GM18519 (cell line): ENCODE measurements around the gene IQGAP2.

Experiments used
- ATAC-seq: cut with Tn5 transposase; IDR thresholded peaks from one replicate; pipeline ENCODE4 v1.9.1; 2021; ENCODE audit warnings: mild to moderate bottlenecking, moderate library complexity; ENCODE audit not compliant: unreplicated experiment, low FRiP score

IQGAP2 gene

DNA sequence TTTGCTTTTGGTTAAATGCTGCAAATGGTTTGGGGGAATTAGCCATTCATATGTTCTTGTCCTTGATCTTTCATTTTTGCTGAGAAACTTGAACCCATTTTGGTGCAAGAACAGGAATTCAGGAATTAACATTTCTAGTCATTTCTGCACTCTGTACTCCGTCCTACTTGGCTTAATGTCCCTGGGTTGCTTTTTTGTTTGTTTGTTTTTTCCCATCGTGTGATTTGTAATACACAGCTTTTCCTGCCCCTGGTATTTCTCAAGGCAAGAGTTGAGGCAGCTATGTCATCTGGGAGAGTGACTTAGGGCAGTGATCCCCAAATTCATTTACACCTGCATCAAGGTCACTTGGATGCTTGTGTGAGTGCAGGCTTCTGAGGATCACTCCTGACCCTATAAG lies 71.3 kb downstream of the IQGAP2 start:
- ATAC-seq = no peak

DNA sequence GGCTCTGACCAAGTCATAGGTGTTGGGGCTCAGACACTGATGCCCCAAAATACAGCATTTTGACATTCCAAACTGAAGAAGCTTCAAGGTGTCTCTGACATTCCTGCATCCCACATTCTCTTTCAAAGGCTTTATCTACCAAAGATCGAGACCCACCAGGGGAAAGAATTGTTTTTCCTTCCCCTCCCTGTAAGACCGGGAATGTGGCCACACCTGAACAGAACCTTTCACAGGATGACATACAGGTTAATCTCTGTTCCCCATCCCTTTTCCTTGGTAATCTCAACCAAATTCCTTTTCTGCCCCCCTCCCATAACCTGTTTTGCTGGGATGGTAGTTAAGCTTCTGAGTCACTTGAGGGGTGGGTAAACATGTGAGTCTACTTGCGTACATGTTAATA lies 72.3 kb downstream of the IQGAP2 start:
- no peak for ATAC-seq

DNA sequence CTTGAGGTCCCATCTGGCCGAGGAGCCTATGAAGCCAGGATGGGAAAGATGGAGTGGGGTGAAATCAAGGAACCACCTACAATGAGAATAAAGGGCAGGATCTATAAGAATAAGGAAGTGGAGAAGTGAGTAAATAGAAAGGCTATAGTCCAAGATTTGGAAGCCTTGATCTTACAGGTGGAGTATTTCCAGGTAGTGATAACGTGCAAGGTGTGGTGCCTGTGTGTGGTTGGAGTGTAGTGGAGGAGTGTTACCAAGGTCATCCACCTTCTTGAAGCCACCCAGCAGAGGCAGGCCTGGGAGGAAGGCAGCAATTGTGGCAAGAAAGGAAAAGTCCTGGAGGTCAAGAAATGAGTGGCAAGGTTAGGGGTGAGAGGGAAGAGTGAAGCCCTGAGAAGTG lies 72.9 kb downstream of the IQGAP2 start:
- no peak for ATAC-seq

GRCh38 chr5:76476474-76477038 lies 73.5 kb downstream of the IQGAP2 start:
- no peak for ATAC-seq

- ATAC-seq = no peak
These were observed 74.0 kb downstream of the IQGAP2 start for GRCh38 chr5:76477061-76477460.

DNA sequence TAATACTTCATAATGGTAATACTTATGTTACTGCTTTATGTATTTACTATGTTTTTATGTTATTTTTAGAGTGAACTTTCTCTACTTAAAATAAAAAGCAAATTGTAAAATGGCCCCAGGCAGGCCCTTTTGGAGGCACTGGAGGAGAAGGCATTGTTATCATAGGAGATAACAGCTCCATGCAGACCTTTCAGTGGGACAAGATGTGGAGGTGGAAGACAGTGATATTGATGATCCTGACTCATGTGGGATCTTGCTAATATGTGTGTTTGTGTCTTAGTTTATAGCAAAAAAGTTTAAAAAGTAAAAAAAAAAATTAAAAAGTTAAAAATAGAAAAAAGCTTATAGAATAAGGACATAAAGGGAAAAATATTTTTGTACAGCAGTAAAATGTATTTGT lies 74.5 kb downstream of the IQGAP2 start:
- no peak for ATAC-seq

GRCh38 chr5:76479281-76479680 lies 76.2 kb downstream of the IQGAP2 start:
- ATAC-seq = no peak

GRCh38 chr5:76479973-76480667 lies 77.0 kb downstream of the IQGAP2 start:
- no peak for ATAC-seq

- no peak for ATAC-seq
These were observed 79.9 kb downstream of the IQGAP2 start for GRCh38 chr5:76482984-76483383.

GRCh38 chr5:76483433-76483832 lies 80.3 kb downstream of the IQGAP2 start:
- no peak for ATAC-seq

- no peak for ATAC-seq
These were observed 80.8 kb downstream of the IQGAP2 start for GRCh38 chr5:76483881-76484280.

GRCh38 chr5:76485511-76485910 lies 82.4 kb downstream of the IQGAP2 start:
- ATAC-seq = no peak

GRCh38 chr5:76487386-76487785 lies 84.3 kb downstream of the IQGAP2 start:
- no peak for ATAC-seq

- no peak for ATAC-seq
These were observed 84.7 kb downstream of the IQGAP2 start for GRCh38 chr5:76487821-76488220.

DNA sequence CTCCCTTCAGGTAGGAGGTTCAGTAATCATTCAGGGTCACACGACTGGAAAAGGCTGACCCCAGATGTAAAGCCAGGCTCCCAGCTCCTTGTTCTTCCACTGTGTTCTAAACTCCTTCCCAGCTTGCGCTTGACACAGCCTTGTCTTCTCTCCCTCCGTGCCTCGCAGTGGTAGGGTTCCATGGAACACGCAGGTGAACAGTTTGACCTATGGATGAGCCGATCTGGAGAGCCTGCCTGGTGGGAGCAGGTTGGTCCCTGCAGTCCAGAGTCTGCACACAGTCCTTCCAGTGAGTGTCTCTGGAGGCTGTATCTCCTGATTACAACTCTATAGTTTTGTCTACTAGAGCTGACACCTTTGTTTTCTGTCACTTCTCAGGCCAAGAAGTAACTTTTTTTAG lies 85.9 kb downstream of the IQGAP2 start:
- no peak for ATAC-seq

- ATAC-seq = no peak
These were observed 87.0 kb downstream of the IQGAP2 start for GRCh38 chr5:76489877-76490688.

DNA sequence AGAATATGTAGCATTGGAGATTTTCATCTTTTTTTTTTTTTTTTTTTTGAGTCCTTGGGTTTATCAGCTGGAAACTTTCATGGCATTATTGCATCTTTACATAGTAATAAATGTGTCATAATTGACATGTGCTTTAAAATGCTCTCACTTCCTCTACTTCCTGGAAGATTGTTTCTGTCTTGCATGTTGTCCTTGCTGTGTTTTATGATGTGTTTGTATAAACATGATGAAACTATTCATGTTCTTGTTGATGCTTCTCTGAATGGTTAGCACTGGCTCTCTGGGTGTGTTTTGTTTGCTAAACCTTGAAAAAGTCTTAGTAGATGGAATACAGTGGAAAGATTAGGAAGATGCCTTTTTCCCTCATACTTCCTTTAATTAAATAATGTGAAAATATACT lies 87.9 kb downstream of the IQGAP2 start:
- ATAC-seq = no peak

DNA sequence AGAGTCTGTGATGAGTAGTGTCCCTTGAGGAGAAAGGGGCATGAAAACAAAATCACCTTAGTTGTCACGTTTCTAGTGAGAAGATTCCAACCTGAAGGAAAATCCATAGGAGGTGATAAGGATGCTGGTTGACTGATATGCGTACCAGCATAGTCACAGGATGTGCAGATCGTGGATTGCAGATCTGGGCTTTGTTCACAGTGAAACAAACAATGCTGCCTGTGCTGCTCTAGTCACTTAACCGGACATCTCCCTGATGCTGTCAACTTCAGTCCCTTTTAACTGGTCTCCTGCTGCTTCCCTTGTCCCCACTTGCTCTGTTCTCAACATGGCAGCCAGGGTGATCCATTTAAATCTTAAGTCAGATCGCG lies 89.7 kb downstream of the IQGAP2 start:
- ATAC-seq = no peak

GRCh38 chr5:76493190-76493837 lies 90.2 kb downstream of the IQGAP2 start:
- ATAC-seq = no peak

DNA sequence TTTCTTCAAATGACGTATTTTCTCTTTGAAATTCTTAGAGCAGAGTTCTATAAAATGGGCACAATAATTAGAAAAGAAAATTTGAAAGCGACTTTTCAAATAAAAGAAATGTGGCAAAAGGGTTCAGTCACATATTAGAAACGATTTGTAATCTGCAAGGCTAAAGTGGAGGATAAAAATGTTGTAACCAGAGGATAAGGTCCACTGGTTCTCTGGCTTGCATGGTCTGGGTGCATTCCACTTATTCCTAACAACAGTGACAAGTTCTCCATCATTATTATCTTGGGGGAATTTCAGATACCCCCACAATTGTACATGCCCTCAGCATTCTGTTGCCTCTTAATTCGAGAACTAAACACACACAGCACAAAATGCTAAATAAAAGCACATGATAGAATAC lies 91.1 kb downstream of the IQGAP2 start:
- ATAC-seq = no peak

DNA sequence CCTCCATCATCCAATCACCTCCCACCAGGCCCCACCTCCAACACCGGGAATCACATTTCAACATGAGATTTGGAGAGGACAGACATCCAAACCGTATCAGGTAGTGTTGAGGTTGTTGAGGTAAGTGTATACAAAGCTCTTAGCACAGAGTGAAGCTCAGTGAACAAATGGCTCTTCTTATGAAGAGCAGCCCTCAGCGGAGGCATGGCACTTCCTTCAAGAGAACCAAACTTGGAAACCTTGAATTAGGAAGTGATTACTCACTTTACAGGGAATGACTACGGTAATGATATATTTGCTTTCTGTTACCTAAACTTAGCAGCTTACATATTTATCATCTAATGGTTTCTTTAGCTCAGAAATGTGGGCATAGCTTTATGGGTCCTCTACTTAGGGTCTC lies 92.8 kb downstream of the IQGAP2 start:
- no peak for ATAC-seq
